GM12801 (cell line): ENCODE data around the gene QKI.

Experiments used
- TF ChIP-seq, protein P1 (sequence below): IDR thresholded peaks from one replicate; pipeline ENCODE4 v1.5.1; 2011; ENCODE audit warnings: control low read depth; ENCODE audit not compliant: insufficient read length; ENCODE audit errors: extremely low read depth

The QKI gene

GRCh38 chr6:163373240-163373639, 41.3 kb upstream of the QKI start:
- TF ChIP-seq, protein P1, sequence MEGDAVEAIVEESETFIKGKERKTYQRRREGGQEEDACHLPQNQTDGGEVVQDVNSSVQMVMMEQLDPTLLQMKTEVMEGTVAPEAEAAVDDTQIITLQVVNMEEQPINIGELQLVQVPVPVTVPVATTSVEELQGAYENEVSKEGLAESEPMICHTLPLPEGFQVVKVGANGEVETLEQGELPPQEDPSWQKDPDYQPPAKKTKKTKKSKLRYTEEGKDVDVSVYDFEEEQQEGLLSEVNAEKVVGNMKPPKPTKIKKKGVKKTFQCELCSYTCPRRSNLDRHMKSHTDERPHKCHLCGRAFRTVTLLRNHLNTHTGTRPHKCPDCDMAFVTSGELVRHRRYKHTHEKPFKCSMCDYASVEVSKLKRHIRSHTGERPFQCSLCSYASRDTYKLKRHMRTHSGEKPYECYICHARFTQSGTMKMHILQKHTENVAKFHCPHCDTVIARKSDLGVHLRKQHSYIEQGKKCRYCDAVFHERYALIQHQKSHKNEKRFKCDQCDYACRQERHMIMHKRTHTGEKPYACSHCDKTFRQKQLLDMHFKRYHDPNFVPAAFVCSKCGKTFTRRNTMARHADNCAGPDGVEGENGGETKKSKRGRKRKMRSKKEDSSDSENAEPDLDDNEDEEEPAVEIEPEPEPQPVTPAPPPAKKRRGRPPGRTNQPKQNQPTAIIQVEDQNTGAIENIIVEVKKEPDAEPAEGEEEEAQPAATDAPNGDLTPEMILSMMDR: no peak

DNA sequence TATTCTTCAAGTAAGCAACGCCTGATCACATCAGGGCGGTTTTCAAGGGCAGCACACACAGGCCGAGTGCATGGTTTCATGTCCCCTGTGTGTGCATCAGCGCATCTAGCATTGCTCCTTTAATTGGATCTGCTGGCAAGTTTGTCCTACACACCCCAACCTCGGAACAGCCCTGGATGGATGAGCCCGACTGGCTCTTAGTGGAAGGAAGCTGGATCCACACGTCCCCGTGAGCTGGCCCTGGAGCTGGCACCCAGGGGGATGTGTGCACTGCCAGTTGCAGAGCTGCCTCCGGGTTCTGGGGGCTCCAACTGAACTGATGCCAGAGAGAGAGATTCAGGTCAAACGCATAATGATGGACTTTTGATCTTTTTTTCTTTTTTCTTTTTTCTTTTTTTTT, 39.2 kb upstream of the QKI start:
- TF ChIP-seq, protein P1: no peak

DNA sequence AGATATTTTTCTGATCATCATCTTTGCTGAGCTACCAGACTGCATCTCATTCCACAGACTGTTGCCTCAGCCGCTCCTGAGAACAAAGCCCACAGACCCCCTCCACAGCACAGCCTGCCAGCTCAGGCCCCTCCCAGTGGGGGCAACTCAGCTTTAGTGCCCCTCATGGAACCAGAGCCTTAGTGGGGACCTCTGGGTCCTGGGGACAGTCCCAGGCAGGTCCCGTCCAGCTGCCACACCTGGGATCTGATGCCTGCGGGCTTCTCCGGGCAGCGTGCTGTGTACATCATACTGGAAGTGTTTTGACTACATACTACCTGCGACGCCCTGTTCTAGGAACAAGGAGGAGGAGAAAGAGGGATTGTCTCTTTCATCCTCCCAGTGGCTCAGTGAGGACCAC, 38.3 kb upstream of the QKI start:
- TF ChIP-seq, protein P1: no peak

- TF ChIP-seq, protein P1: no peak
Observed at GRCh38 chr6:163377561-163377960, 37.0 kb upstream of the QKI start.

- TF ChIP-seq, protein P1: no peak
Observed at GRCh38 chr6:163380216-163380615, 34.3 kb upstream of the QKI start.

DNA sequence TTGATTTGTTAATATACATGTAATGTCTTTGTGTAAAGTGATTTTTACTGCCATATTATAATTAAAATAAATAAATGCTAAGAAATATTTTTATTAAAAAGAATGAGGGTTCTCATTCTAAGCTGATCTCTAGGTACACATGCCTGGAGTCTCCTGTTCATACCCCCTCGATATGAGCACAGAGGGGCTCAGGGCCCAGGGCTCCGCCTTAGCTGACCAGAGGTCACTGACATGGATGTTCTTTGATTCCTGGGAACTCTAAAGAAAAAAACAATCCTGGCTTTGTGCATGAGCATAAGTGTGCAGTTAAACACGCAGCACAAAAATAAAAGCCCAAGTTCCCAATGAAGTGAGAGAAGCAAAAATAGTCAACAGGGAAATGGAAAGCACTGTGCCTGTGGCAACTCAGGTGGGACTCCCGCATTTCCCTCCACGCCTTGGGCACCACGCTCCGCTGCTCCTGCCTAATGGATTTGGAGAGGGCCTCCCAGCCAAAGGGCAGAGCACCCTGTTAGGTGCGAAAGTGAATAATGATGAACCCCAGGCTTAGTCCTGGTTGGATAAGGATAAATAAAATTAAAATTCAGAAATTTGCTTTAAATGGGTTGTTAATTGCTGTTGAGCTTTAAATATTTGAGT, 33.3 kb upstream of the QKI start:
- TF ChIP-seq, protein P1: no peak

- TF ChIP-seq, protein P1: no peak
Observed at GRCh38 chr6:163383912-163384311, 30.6 kb upstream of the QKI start.
